DOHH2 (cell line): ENCODE results near the gene CHCHD3.
A peak's percentile ranks its signal among the peaks of the same experiment; 100 is the strongest.

ENCODE experiments used
- H3F3A ChIP-seq: fragments of 200-600 bp; sonication (generic), shearing (Covaris generic); 2 replicates; pipeline ENCODE4 v1.6.0; 2016; ENCODE audit warnings: antibody characterized with exemption, mild to moderate bottlenecking; ENCODE audit not compliant: control insufficient read depth, insufficient read depth
- H3K27ac ChIP-seq: fragments of 200-600 bp; sonication (generic); 2 replicates; pipeline ENCODE4 v1.5.1; 2014; ENCODE audit warnings: low read depth, mild to moderate bottlenecking, low read length, moderate library complexity
- H3K27me3 ChIP-seq: fragments of 200-600 bp; sonication (generic); 2 replicates; pipeline ENCODE4 v1.6.1; 2014; ENCODE audit warnings: mild to moderate bottlenecking, low read length, mixed read lengths; ENCODE audit not compliant: control insufficient read depth
- H3K36me3 ChIP-seq: fragments of 200-600 bp; sonication (generic); 2 replicates; pipeline ENCODE4 v1.6.1; 2014; ENCODE audit warnings: mild to moderate bottlenecking, low read length, moderate library complexity, mixed read lengths; ENCODE audit not compliant: control insufficient read depth
- H3K4me1 ChIP-seq: fragments of 200-600 bp; sonication (generic); 2 replicates; pipeline ENCODE4 v1.6.1; 2014; ENCODE audit warnings: mild to moderate bottlenecking, low read length, mixed read lengths; ENCODE audit not compliant: control insufficient read depth
- H3K4me2 ChIP-seq: fragments of 200-600 bp; sonication (generic); 2 replicates; pipeline ENCODE4 v1.6.0; 2014; ENCODE audit warnings: mild to moderate bottlenecking, low read length, moderate library complexity
- H3K4me3 ChIP-seq: fragments of 200-600 bp; sonication (generic); 2 replicates; pipeline ENCODE4 v1.5.1; 2014; ENCODE audit warnings: mild to moderate bottlenecking, low read length, mixed read lengths
- H3K79me2 ChIP-seq: fragments of 200-600 bp; sonication (generic); 2 replicates; pipeline ENCODE4 v1.6.1; 2014; ENCODE audit warnings: mild to moderate bottlenecking, low read length, mixed read lengths; ENCODE audit not compliant: control insufficient read depth
- H3K9me2 ChIP-seq: fragments of 200-600 bp; sonication (generic); replicated peaks from 2 replicates; pipeline ENCODE4 v1.6.1; 2014; ENCODE audit warnings: mild to moderate bottlenecking, low read length, mixed read lengths; ENCODE audit not compliant: control insufficient read depth
- H3K9me3 ChIP-seq: fragments of 200-600 bp; sonication (generic); 2 replicates; pipeline ENCODE4 v1.6.1; 2014; ENCODE audit warnings: antibody characterized with exemption, low read length, mixed read lengths; ENCODE audit not compliant: control insufficient read depth, insufficient read depth
- H4K20me1 ChIP-seq: fragments of 200-600 bp; sonication (generic); 2 replicates; pipeline ENCODE4 v1.6.0; 2014; ENCODE audit warnings: low read depth, mild to moderate bottlenecking, antibody characterized with exemption, low read length, moderate library complexity; ENCODE audit not compliant: control insufficient read depth, insufficient read depth
- CTCF ChIP-seq: fragments of 200-600 bp; sonication (generic); IDR thresholded peaks from one replicate; pipeline ENCODE4 v1.5.1; 2014; ENCODE audit warnings: antibody characterized with exemption, mild to moderate bottlenecking, low read depth, low read length; ENCODE audit not compliant: poor library complexity, severe bottlenecking
- EZH2phosphoT487 ChIP-seq: fragments of 200-600 bp; sonication (generic); IDR thresholded peaks from 2 replicates; pipeline ENCODE4 v1.6.1; 2017; ENCODE audit warnings: borderline replicate concordance, mild to moderate bottlenecking, antibody characterized with exemption, low read length, moderate library complexity, mixed read lengths

Gene CHCHD3

GRCh38 chr7:133081599-133082389, at the start of gene CHCHD3:
TSS of gene CHCHD3 (minus strand) at chr7:133082090. CDS start at chr7:133081937, 153 bp downstream.
- Histone ChIP-seq H3K9me3 (peaks cover 4% of the 10 kb centered on the region; the same call in 1 of the 2 replicates), H3K79me2 (peaks cover 51% of the 10 kb centered on the region), H4K20me1 (peaks cover 11% of the 10 kb centered on the region; the same call in 1 of the 2 replicates), H3K27me3 (no peaks in the 10 kb centered on the region), H3F3A (no peaks in the 10 kb centered on the region), H3K36me3 (peaks cover 34% of the 10 kb centered on the region), H3K4me3 (peak within 1 kb of the TSS; percentile 97), H3K4me2 (peak within 1 kb of the TSS; percentile 93), H3K9me2 (no peaks in the 10 kb centered on the region), H3K4me1 (peaks cover 21% of the 10 kb centered on the region), H3K27ac (peak within 1 kb of the TSS; percentile 52)
- no peak for TF ChIP-seq EZH2phosphoT487
- TF ChIP-seq CTCF: no peak

GRCh38 chr7:133130166-133130565, 48.3 kb upstream of the CHCHD3 start:
- Histone ChIP-seq H3K27ac (no peak overlapping the region), H3K4me1 (no peaks in the 10 kb centered on the region), H3K9me2 (no peaks in the 10 kb centered on the region), H3K4me2 (no peak overlapping the region), H3K36me3 (no peaks in the 10 kb centered on the region), H3K4me3 (no peak overlapping the region), H3K79me2 (no peaks in the 10 kb centered on the region), H3K9me3 (no peaks in the 10 kb centered on the region), H4K20me1 (no peaks in the 10 kb centered on the region), H3K27me3 (peaks cover 10% of the 10 kb centered on the region), H3F3A (no peaks in the 10 kb centered on the region)
- TF ChIP-seq EZH2phosphoT487: no peak
- TF ChIP-seq CTCF: no peak

- no peak overlapping the region for H3K4me2 ChIP-seq
- H3K27me3 ChIP-seq: no peaks in the 10 kb centered on the region
- no peak overlapping the region for H3K4me3 ChIP-seq
- no peaks in the 10 kb centered on the region for H3K79me2 ChIP-seq
- no peaks in the 10 kb centered on the region for H3K9me3 ChIP-seq
- H4K20me1 ChIP-seq: no peaks in the 10 kb centered on the region
- H3K4me1 ChIP-seq: no peaks in the 10 kb centered on the region
- TF ChIP-seq CTCF (no peak), EZH2phosphoT487 (no peak)
- no peaks in the 10 kb centered on the region for H3K36me3 ChIP-seq
- H3F3A ChIP-seq: no peaks in the 10 kb centered on the region
- H3K27ac ChIP-seq: no peak overlapping the region
- no peaks in the 10 kb centered on the region for H3K9me2 ChIP-seq
Observed at GRCh38 chr7:133126422-133126821, 44.5 kb upstream of the CHCHD3 start.
